GM10847 (cell line): ENCODE results near the gene AP4M1.
A peak's percentile ranks its signal among the peaks of the same experiment; 100 is the strongest.

Experiments used
- POLR2A ChIP-seq: IDR thresholded peaks from 2 replicates; pipeline ENCODE4 v1.6.1; 2011; ENCODE audit not compliant: insufficient read length; ENCODE audit errors: extremely low read depth

Gene AP4M1

GRCh38 chr7:100130608-100131453 lies 29.4 kb downstream of the AP4M1 start:
- TF ChIP-seq POLR2A = no peak

- no peak for TF ChIP-seq POLR2A
These were observed 30.7 kb downstream of the AP4M1 start for GRCh38 chr7:100132126-100132525.

DNA sequence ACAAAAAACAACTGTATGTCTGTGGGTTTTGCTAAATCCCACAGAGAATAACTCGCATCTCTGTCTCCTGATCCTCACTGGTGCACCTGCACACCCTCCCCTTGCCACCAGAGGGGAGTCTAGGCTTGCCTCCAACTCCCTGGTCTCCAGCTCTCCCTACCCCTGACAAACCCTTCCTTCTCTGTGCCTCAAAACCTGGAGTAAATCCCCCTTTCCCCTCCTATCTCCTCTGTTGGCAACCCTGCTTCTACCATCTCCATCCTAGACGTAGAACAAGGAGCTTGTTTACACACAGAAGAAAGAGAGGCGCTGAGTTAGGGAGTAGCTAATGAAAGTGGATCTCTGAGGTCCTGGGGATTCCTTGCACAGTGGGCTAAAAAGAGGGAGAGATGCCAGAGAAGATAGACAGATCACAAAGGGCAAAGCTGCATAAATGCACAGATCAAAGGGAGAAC lies 31.3 kb downstream of the AP4M1 start:
- TF ChIP-seq POLR2A = no peak

DNA sequence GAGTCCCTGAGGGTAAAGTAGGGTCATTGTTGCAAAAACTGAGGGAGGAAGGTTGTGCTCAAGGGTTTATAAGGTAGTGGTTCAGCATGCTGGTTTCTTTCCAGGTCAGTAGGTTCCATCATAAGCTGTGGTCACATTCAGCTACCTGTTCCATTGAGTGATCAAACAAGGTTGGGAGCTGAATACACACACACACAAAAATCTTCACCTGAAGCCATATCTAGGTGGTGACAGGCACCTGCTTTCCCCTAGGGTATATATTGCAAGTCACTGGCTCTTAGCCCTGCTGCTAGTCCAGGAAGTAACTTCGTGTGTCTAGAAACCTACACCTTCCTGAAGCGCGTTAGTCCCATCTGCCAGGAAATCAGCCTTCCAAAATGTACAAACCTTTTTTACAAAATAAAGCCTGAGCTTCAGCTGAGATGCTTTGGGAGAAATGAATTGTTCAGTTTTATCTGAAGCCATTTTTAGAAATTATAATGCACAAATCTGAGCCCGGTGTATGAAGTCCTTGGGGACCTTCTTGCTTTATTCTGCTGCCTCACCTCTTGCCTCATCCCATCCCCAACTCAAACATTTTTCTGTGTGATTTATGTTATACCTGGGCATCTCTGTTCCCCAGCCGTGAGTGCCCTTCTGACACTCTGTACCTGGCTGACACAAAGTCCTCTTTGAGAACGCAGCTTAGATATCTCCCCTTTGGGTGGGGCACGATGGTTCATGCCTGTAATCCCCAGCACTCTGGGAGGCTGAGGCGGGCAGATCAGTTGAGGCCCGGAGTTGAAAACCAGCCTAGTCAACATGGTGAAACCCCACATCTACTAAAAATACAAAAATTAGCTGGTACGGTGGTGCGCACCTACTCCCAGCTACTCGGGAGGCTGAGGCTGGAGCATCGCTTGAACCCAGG lies 36.7 kb downstream of the AP4M1 start:
- no peak for TF ChIP-seq POLR2A

DNA sequence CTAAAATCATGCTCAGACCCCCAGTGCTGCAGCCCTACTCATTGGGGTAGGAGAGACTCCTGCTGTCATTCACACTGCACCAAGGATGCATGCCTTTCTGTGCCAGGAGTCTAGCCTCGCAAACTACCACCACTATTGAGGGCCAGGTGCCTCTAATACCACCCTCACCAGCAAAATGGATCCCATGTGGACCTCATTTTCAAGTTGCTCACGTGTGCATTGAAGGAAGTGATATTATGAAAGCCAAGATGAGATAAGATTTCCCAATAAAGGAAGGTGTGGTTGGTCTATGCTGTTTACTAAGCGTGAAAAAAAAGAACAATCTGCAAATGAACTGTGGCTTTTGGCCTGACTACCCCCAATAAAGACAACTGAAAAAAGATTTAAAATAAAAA lies 40.1 kb downstream of the AP4M1 start:
- TF ChIP-seq POLR2A = no peak

DNA sequence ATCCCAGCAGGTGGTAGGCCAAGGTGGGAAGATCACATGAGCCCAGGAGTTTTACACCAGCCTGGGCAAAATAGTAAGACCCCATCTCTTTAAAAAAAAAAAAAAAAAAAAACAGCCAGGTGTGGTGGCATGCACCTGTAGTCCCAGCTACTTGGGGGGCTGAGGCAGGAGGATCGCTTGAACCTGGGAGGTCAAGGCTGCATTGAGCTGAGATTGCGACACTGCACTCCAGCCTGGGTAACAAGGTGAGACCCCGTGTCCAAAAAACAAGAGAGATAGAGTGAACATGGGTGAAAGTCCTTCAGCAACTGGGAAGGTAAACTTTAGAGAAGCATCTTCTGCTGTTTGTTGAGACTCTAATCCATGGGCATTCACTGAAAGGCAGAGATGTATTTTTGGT lies 41.0 kb downstream of the AP4M1 start:
- no peak for TF ChIP-seq POLR2A

GRCh38 chr7:100147278-100147677 lies 45.8 kb downstream of the AP4M1 start:
- no peak for TF ChIP-seq POLR2A

- TF ChIP-seq POLR2A = no peak
These were observed 46.7 kb downstream of the AP4M1 start for GRCh38 chr7:100148225-100148558.

GRCh38 chr7:100148559-100149328 lies 47.3 kb downstream of the AP4M1 start, which contains the start of gene LAMTOR4:
LAMTOR4 (plus strand) TSS chr7:100148918; CDS start chr7:100148973, 55 bp downstream.
- peak; percentile 85 for TF ChIP-seq POLR2A

- no peak for TF ChIP-seq POLR2A
These were observed 51.0 kb downstream of the AP4M1 start for GRCh38 chr7:100152404-100152803.

GRCh38 chr7:100152937-100153666 lies 51.7 kb downstream of the AP4M1 start:
- no peak for TF ChIP-seq POLR2A

DNA sequence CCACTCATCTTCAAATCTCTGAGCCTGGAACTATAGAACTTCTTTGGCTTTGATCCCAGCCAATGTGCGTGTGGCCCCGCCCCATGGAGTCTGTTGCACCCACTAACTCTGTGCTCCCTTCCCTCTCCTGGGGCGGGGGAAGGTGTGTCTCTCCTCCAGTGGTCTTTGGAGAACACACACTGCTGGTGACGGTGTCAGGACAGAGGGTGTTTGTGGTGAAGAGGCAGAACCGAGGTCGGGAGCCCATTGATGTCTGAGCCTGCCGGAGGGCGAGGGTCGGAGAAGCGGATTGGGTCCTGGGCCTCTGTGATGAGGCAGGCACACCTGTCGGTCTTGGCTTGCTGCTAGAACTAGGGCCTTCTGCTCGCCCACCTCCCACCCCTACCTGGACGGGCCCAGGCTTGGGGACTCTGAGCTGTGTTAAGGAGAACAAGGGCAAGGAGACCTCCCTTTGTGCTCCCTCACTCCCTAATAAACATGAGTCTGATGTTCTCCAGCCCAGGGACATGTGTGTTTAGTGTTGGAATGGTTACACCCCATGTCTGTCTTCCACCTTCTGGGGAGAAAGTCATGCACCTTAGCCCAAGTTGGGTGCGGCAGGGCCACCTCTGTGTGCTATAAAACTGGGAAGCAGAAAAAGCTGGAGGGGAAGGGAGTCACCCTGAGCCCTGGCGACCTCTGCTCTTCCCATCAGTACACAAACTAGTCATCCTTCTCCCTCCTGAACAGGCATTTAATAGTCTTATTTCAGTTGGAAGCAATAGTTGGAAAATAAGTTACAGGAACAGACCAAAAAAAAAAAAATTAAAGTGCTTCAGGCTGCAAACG lies 52.5 kb downstream of the AP4M1 start:
- no peak for TF ChIP-seq POLR2A

DNA sequence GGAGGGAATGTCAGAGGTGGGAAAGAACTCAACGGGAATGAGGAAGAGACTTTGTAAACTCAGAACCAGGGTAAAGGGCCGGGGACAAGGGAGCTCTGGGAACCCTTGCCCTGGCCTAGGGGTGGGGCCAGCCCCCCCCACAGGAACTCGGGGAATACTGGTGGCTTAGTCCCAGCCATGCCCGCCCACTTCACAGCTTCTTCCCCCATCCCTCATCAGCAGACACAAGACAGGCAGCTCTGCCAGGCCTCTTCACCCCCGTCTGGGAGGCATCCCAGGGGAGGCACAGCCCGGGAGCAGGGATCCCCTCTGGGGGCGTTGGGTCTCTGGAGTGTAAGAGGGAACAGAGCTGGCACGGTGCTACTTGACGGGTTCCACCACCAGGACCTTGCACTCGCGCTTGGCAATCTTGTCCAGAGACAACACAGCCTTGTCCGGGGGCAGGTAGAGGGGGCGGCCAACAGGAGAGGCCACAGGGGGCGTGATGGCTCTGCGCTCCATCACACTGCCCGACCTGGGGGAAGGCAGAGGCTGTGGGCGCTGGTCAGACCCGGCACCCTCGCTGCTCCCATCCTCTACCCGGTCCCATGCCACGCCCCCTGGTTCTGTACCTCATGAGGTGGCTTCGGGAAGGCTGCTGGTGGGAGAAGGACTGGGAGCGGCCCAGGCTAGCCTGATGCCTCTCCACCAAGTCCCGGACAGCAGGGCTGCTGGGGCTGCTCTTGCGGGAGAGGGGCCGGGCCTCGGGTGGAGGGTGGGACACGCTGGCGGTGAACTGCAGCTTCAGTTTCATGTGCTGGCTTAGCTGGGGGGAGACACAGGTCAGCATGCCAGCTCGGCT lies 53.4 kb downstream of the AP4M1 start:
- TF ChIP-seq POLR2A = no peak
